Measurements from ENCODE around the gene SLC30A5.

SLC30A5 gene

DNA sequence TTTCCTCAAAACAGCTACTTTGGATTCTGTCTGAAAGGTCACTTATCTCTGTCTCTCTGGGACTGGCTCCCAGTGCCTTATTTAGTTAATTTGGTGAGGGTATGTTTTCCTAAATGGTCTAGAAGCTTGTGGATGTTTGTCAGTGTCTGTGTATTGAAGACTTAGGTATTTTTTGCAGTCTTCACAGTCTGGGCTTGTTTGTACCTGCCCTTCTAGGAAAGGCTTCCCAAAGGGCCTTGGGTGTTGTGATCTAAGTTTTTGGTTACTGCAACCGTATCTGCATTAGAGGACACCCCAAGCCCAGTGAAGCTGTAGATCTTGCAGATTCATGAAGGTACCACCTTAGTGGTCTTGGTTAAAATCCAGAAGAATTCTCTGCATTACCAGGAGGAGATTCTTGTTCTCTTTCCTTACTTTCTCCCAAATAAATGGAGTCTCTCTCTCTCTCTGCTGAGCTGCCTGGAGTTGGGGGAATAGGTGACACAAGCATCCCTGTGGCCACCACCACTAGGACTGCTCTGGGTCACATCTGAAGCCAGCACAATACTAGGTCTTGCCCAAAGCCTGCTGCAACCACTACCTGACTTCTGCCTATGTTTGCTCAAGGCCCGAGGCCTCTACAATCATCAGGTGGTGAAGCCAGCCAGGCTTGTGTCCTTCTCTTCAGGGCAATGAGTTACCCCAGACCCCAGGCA lies 55.3 kb downstream of the SLC30A5 start:
- no peak for DNase-seq (ENCODE audit: low read depth)
- TF ChIP-seq, protein P1, sequence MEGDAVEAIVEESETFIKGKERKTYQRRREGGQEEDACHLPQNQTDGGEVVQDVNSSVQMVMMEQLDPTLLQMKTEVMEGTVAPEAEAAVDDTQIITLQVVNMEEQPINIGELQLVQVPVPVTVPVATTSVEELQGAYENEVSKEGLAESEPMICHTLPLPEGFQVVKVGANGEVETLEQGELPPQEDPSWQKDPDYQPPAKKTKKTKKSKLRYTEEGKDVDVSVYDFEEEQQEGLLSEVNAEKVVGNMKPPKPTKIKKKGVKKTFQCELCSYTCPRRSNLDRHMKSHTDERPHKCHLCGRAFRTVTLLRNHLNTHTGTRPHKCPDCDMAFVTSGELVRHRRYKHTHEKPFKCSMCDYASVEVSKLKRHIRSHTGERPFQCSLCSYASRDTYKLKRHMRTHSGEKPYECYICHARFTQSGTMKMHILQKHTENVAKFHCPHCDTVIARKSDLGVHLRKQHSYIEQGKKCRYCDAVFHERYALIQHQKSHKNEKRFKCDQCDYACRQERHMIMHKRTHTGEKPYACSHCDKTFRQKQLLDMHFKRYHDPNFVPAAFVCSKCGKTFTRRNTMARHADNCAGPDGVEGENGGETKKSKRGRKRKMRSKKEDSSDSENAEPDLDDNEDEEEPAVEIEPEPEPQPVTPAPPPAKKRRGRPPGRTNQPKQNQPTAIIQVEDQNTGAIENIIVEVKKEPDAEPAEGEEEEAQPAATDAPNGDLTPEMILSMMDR (conservative IDR thresholded peaks at IDR 0.05; ENCODE audit: low read depth, low read length) = no peak

DNA sequence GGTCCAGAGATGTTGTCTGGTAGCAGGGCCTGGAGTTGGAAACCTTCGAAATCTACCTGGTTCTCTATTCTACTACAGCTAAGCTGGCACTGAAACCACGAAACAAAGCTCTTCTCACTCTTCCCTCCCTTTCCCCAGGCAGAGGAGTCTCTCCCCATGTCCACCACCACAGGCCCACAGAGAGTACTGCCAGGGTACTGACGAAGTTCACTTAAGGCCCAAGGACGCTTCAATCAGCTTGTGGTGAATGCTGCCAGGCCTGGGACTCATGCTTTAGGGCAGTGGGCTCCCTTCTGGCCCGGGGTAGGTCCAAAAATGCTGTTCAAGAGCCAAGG lies 55.8 kb downstream of the SLC30A5 start:
- H3K4me3 ChIP-seq (ENCODE audit: low read length) = no peak overlapping the region
- no peak for DNase-seq (ENCODE audit: low read depth)
- TF ChIP-seq, protein P1 (conservative IDR thresholded peaks at IDR 0.05; ENCODE audit: low read depth, low read length) = no peak

More for the DNA sequence above, 55.3 kb downstream of the SLC30A5 start:
- no peak overlapping the region for H3K4me3 ChIP-seq (ENCODE audit: low read length)

DNA sequence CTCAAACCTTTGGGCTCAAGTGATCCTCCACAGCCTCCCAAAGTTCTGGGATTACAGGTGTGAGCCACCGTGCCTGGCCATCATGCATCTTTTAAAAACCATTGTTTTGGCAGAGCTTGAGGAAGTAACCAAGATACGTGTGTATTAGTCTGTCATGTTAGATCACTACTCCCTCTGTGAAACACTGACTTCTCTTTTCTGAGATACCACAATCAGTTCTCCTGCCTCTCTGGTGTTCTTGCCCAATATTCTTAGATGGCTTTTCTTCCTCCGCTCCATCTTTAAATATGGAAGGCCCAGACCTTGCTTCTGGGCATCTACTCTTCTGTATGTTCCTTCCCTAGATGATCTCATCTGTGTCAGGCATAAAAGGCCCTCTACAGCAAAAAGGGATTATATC lies 58.9 kb downstream of the SLC30A5 start:
- TF ChIP-seq, protein P1 (conservative IDR thresholded peaks at IDR 0.05; ENCODE audit: low read depth, low read length) = no peak
- H3K4me3 ChIP-seq (ENCODE audit: low read length) = no peak overlapping the region
- no peak for DNase-seq (ENCODE audit: low read depth)

DNA sequence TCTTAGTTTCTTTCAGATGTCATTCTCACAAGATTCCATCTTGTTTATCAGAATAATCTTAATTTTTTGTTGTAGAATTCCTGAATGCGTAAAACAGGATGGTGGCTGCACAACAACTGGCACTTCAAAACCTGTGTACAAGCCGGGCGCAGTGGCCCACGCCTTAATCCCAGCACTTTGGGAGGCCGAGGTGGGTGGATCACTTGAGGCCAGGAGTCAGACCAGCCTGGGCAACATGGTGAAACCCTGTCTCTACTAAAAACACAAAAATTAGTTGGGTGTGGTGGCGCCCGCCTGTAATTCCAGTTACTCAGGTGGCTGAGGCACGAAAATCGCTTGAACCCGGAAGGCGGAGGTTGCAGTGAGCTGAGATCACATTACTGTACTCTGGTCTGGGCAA lies 62.6 kb downstream of the SLC30A5 start:
- H3K4me3 ChIP-seq (ENCODE audit: low read length) = no peak overlapping the region
- no peak for DNase-seq (ENCODE audit: low read depth)
- TF ChIP-seq, protein P1 (conservative IDR thresholded peaks at IDR 0.05; ENCODE audit: low read depth, low read length) = no peak

DNA sequence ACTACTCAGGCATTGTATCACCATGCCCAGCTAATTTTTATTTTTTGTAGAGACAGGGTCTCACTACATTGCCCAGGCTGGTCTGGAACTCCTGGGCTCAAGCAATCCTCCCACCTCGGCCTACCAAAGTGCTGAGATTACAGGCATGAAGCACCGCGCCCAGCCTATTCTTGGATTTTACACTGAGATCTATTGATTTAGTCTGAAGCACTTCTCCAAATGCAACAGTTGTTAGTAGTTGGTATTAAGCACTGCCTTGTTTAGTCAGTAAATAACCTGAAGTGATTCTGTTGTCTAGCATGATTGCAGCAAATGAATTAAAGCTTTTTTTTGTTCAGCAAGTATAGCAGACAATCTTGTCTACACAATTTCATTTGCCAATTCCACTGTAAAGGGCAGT lies 64.2 kb downstream of the SLC30A5 start:
- DNase-seq (ENCODE audit: low read depth) = no peak
- TF ChIP-seq, protein P1 (conservative IDR thresholded peaks at IDR 0.05; ENCODE audit: low read depth, low read length) = no peak
- H3K4me3 ChIP-seq (ENCODE audit: low read length) = no peak overlapping the region

DNA sequence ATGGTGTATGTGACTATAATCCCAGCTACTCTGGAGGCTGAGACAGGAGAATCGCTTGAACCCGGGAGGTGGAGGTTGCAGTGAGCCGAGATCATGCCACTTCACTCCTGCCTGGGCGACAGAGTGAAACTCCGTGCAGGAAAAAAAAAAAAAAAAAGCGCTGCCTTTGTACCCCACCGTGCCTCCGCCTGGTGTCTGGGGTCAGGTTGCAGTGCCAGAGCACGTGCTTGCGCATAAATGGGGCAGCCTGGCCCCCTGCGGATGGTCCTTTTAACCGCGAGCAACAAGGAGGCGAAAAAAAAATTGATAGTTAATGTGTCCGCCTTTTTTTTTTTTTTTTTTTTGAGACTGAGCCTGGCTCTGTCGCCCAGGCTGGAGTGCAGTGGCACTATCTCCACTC lies 66.8 kb downstream of the SLC30A5 start:
- H3K4me3 ChIP-seq (ENCODE audit: low read length) = no peak overlapping the region
- no peak for DNase-seq (ENCODE audit: low read depth)
- TF ChIP-seq, protein P1 (conservative IDR thresholded peaks at IDR 0.05; ENCODE audit: low read depth, low read length) = no peak

DNA sequence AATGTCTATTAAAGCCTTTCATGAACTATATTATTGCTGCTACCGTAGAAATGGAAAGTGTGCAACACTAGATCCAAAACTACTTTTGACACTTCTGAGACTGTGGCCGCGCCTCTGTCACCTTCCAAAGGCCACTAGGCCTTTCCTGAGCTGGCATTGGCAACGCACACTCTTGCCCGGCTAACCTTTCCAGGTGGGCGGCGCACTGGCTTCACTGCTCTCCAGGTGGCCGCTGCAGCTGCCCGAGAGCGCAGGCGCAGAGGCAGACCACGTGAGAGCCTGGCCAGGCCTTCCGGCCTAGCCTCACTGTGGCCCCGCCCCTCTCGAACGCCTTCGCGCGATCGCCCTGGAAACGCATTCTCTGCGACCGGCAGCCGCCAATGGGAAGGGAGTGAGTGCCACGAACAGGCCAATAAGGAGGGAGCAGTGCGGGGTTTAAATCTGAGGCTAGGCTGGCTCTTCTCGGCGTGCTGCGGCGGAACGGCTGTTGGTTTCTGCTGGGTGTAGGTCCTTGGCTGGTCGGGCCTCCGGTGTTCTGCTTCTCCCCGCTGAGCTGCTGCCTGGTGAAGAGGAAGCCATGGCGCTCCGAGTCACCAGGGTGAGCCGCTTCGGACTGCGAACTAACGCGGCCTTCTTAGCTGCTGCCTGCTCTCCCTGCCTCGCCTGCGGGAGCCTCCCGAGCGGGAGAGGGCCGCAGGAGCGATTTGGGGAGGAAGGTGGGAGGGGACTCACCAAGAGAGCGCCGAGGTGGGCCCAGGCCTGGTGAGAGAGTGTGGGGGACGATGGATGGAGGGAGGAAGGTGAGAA lies 73.1 kb downstream of the SLC30A5 start, which contains the start of gene CCNB1:
CCNB1 (plus strand) TSS at position 465 of the 807 bp plus-strand sequence; CDS start at position 578, 113 bp downstream.
- DNase-seq (ENCODE audit: low read depth) = peak; percentile 89
- peak within 1 kb of the TSS; percentile 93 for H3K4me3 ChIP-seq (ENCODE audit: low read length)
- TF ChIP-seq, protein P1 (conservative IDR thresholded peaks at IDR 0.05; ENCODE audit: low read depth, low read length) = no peak

Measured in retinal pigment epithelial cell (primary cell).